Mammary epithelial cell (primary cell): ENCODE data around the gene COL24A1.

Experiments
- EZH2 ChIP-seq: IDR thresholded peaks from 2 replicates; pipeline ENCODE4 v1.6.1; 2012; ENCODE audit warnings: low read length, inconsistent platforms, borderline replicate concordance
- TF ChIP-seq, protein P1 (sequence below), 2 donors: IDR thresholded peaks in 1 of 2; conservative IDR thresholded peaks in 1 of 2; 2 replicates each; pipeline ENCODE4 v1.5.1; 2011 to 2012; ENCODE audit warnings: inconsistent platforms in 2 of 2, low read length in 2 of 2, mild to moderate bottlenecking in 2 of 2, control low read depth in 1 of 2, low read depth in 1 of 2; ENCODE audit not compliant: insufficient read depth in 1 of 2; ENCODE audit errors: extremely low read depth in 1 of 2

DNA sequence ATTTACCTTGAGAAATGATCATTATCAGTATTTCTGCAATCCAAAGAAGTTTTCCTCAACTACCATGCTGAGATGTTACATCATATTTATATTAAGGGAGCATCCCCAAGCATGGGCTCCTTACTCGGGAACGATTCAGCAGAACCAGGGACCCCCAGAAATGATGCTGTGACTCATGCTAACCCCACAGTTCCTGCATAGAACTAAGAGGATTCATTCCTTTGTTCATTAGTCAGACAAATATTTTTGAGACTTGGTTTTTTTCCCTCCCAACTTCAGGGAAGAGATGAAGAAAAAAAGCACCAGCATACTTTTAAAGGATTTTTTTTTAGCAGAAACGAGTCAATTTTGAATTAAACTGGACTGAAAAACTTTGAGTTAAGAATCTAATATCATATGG lies 49.2 kb upstream of the COL24A1 start:
- TF ChIP-seq, protein P1, sequence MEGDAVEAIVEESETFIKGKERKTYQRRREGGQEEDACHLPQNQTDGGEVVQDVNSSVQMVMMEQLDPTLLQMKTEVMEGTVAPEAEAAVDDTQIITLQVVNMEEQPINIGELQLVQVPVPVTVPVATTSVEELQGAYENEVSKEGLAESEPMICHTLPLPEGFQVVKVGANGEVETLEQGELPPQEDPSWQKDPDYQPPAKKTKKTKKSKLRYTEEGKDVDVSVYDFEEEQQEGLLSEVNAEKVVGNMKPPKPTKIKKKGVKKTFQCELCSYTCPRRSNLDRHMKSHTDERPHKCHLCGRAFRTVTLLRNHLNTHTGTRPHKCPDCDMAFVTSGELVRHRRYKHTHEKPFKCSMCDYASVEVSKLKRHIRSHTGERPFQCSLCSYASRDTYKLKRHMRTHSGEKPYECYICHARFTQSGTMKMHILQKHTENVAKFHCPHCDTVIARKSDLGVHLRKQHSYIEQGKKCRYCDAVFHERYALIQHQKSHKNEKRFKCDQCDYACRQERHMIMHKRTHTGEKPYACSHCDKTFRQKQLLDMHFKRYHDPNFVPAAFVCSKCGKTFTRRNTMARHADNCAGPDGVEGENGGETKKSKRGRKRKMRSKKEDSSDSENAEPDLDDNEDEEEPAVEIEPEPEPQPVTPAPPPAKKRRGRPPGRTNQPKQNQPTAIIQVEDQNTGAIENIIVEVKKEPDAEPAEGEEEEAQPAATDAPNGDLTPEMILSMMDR (conservative IDR thresholded peaks at IDR 0.05 in 1 of 2, IDR thresholded peaks at IDR 0.05 in 1 of 2; ENCODE audit: extremely low read depth in 1 of 2, insufficient read depth in 1 of 2, low read depth in 1 of 2, low read length in 2 of 2) = no peak
- no peak for TF ChIP-seq EZH2
